NK-92 (cell line): ENCODE measurements around the gene ADD1.

Experiments used
- DNase-seq: peaks from one replicate; lab custom pipeline; 2025; ENCODE audit not compliant: unreplicated experiment; lab: John Stamatoyannopoulos, UW

The ADD1 gene

GRCh38 chr4:2843263-2843940, at the start of gene ADD1:
Gene ADD1, plus strand, starts transcription at chr4:2843844. Its CDS starts 32,072 bp downstream, at chr4:2875916.
- peak; percentile 39 for DNase-seq

- DNase-seq, result no peak
These were observed 49.0 kb upstream of the ADD1 start for GRCh38 chr4:2794486-2795299.

DNA sequence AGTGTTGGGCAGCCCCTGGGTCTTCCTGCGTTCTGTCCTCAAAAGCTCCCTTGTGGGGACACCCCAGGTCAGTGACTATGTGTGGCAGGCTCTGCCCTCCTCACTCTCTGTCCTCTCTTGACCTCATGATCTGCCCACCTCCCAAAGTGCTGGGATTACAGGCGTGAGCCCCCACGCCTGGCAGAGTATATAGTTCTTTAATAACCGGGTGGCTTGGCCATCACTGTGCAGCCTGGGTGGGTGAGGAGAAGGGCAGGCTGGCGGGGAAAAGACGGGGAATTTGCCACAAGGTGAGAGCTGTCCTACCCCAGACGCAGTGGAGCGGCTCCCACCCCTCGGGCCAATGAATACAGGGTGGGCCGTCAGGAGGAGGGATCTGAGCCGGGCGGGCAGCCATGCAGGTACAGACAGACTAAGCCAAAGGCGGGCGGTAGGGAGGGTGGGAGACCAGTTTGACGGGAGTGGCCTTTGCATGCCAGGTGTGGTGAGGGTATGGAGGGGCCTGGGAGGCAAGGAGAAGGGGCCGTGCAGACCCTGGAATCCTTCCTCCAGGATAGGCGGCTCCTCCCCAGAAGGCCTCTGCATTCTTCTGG, 48.2 kb upstream of the ADD1 start:
- no peak for DNase-seq

- no peak for DNase-seq
These were observed 47.5 kb upstream of the ADD1 start for GRCh38 chr4:2795893-2796848.

DNA sequence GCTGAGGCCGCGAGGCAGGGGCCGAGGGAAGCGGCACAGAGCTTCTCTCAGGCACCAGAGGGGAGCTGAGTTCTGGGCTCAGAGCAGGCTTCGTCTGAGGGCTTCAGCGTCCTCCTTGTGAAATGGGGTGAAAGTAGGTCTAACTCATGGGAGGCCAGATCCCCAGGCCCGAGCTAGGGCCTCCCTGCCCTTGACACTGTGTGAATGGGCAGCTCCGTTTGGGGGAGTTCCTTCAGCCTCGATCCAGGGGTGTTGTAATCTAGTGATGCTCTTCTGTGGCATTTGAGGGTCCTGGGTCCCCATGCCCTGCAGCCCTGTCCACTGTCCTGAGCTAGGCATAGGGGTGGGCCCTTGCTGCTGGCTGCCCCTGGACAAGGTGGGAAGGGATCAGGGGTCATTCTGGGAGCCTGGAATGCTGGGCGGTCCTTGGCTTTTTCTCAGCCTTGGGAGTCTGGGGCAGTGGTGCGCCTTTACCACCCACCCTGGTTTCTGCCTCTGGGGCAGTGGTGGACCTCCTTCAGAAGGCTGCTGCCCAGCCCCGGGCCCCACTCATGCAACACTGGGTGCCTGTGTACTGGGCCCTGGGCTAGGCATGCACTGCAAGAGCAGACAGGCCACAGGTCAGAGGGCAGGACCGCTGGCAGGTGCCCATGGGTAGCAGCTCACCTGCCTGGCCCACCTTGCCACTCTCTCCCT, 46.6 kb upstream of the ADD1 start:
- DNase-seq, result no peak

DNA sequence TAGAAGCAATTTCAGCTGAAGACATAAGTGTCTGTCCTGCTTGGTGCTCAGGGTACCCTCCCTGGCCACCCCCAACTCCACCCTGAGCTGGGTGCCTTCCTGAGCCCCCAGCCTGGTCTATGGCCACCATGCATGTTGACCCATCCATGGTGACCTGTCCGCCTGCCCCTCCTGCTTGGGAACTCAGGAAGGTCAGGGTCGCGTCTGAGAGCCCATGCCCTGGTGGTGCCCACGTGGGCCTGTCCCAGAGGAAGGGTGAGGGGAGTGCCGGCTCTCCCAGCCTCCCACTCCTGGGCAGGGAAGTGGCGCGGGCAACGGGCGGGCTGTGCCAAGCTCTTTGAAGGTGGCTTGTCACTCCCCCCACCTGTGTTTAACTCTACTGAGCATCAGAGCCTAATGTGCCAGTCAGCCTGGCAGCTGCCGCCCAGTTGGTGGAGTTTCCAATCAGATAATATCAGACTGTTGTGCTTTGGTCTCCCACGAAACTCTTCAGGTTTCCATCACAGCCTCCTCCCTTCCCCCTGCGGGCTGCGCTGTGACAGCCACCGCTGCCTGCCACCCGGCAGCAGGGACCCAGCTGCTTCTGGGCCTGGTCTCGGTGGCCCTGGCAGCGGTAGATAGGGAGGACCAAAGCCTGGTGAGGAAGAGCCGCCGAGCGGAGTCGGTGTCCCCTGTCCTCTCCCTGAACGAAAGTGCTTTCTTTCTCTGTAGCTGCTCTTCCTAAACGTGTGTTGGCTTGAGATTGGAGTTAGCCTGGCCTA, 45.9 kb upstream of the ADD1 start:
- no peak for DNase-seq

GRCh38 chr4:2798399-2799223, 45.0 kb upstream of the ADD1 start:
- no peak for DNase-seq

DNA sequence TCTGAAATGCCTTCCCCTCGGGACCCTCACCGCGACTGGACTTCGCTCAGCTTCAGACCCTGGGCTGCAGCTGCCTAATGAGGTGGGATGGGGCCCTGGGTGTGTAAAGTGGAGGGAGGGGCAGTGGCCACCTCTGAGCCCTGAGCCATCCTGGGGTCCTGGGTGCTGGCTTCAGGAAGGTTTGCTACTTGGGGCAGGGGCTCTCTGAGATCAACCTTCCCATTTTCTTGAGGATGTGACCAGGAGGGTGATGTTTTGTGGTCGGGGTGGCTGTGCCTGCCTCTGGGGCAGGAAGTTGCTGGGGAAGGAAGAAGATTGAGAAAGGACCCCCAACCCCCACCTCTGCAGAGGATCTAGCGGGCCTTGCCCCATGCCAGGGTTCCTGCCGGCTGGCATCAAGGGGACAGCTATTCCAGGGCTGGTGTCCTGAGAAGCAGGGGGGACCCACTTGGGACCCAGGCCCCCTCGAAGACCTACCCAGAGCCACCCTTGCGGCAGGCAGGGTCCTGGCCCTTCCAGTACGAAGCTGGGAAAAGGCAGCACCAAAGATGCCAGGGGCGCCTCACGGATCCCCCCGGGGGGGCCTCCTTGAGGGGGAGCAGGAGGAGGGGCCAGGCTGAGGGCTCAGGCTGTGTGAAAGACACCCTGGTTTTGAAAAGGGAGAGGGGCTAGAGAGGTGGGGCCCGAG, 44.3 kb upstream of the ADD1 start:
- no peak for DNase-seq

- no peak for DNase-seq
These were observed 43.5 kb upstream of the ADD1 start for GRCh38 chr4:2799971-2800690.

- no peak for DNase-seq
These were observed 42.7 kb upstream of the ADD1 start for GRCh38 chr4:2800691-2801596.

GRCh38 chr4:2802618-2803531, 40.8 kb upstream of the ADD1 start:
- no peak for DNase-seq

- DNase-seq, result no peak
These were observed 39.8 kb upstream of the ADD1 start for GRCh38 chr4:2803624-2804448.

- no peak for DNase-seq
These were observed 39.1 kb upstream of the ADD1 start for GRCh38 chr4:2804449-2804972.

DNA sequence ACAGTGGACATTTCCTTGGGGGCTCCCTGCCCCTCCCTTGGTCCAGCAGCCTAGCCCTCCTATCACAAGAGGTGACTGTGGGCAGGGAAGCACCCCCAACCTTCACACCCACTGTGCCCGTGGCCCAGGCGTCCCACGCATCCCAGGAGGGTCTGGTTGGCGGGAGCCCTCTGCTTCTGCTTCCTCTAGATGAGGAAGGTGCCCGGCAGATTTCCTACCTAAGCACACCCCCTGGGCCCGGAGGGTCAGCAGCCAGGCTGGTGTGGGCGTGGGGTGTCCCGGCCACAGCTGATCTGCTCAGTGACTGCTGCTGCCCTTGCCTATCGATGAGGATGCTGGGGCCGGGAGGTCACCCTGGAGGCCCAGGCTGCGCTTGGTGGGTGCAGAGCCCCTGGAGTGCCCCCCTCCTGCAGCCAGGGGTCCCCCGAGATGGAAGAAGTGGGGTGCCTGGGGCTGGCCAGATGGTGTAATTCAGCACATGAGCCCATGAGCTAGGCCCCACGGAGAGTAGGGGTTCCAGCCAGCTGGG, 38.6 kb upstream of the ADD1 start:
- DNase-seq, result no peak
